Activated T-helper 9 cell treated with anti-CD3 and anti-CD28 coated beads, Interleukin-2, amount 50 U/mL, for 16 hours (primary cell): Measurements from ENCODE around the gene SLCO4C1.

Experiments
- DNase-seq: peaks from one replicate; pipeline ENCODE4 v3.0.0-alpha.2; 2020; ENCODE audit warnings: low read depth

The SLCO4C1 gene

GRCh38 chr5:102270036-102270435, 26.0 kb downstream of the SLCO4C1 start:
- no peak for DNase-seq

- DNase-seq: no peak
Observed at GRCh38 chr5:102262688-102263087, 33.4 kb downstream of the SLCO4C1 start.

GRCh38 chr5:102249381-102249780, 46.7 kb downstream of the SLCO4C1 start:
- DNase-seq: no peak

- DNase-seq: no peak
Observed at GRCh38 chr5:102243213-102243612, 52.9 kb downstream of the SLCO4C1 start.

GRCh38 chr5:102241809-102242421, 54.2 kb downstream of the SLCO4C1 start:
- no peak for DNase-seq

- no peak for DNase-seq
Observed at GRCh38 chr5:102231693-102232619, 64.1 kb downstream of the SLCO4C1 start.

GRCh38 chr5:102229685-102230084, 66.4 kb downstream of the SLCO4C1 start:
- no peak for DNase-seq

- DNase-seq: no peak
Observed at GRCh38 chr5:102226321-102226720, 69.8 kb downstream of the SLCO4C1 start.

- DNase-seq: no peak
Observed at GRCh38 chr5:102223542-102224477, 72.3 kb downstream of the SLCO4C1 start.

- no peak for DNase-seq
Observed at GRCh38 chr5:102222772-102223171, 73.3 kb downstream of the SLCO4C1 start.

GRCh38 chr5:102221949-102222348, 74.1 kb downstream of the SLCO4C1 start:
- DNase-seq: no peak

GRCh38 chr5:102218159-102218558, 77.9 kb downstream of the SLCO4C1 start:
- no peak for DNase-seq

GRCh38 chr5:102216678-102217077, 79.4 kb downstream of the SLCO4C1 start:
- DNase-seq: no peak

- no peak for DNase-seq
Observed at GRCh38 chr5:102211165-102211564, 84.9 kb downstream of the SLCO4C1 start.

- DNase-seq: no peak
Observed at GRCh38 chr5:102200861-102201260, 95.2 kb downstream of the SLCO4C1 start.

GRCh38 chr5:102196481-102196880, 99.6 kb downstream of the SLCO4C1 start:
- DNase-seq: no peak
